HG02938 (cell line): ENCODE data around the gene PAX9.
"Not testable (repeated sequence)": the region's sequence is repeated elsewhere in the genome, so short reads cannot be mapped to it uniquely, and the experiment has no call there.

ENCODE experiments used
- ATAC-seq: cut with Tn5 transposase; IDR thresholded peaks from one replicate; pipeline ENCODE4 v1.9.1; 2021; ENCODE audit warnings: mild to moderate bottlenecking, moderate library complexity; ENCODE audit not compliant: unreplicated experiment

The PAX9 gene

DNA sequence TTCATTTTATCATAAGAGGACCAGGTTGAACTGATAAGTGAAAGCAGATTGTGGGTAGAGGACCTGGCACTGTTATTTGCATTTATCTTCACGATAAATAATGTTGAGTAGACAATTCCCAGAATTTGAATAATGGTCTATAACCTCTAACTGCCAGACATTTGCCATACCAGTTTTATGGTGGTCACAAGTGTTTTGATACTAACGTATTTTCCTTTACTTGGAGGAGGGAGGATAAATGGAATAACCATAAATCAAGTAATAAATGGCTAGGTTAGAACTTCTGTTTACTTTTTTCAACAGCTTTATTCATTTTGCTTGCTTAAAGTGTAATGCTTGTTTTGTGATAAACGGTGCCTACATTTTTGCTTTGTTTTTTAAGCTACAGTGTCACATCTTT, 9.5 kb downstream of the PAX9 start:
- ATAC-seq: no peak

- no peak for ATAC-seq
These were observed 10.4 kb downstream of the PAX9 start for GRCh38 chr14:36672095-36672494.

GRCh38 chr14:36674659-36675058, 13.0 kb downstream of the PAX9 start:
- ATAC-seq: no peak

DNA sequence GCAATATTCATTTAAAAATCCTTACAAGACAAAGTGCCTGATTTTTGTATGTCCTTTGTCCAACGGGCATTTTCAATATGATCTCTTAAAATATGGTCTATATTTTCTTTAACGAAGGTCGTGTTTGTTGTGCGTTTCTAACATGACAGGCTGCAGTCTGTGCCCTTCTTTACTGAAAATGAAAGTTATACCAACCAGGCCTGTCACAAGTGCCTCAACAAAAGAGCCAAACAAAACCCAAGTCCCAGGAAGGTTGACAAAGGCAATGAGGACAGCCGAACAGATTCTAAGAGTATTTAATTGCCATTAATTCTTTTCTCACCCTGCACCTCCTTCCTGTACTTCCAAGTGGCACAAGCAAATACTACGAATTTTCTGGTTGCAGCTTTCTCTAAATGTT, 13.9 kb downstream of the PAX9 start:
- no peak for ATAC-seq

DNA sequence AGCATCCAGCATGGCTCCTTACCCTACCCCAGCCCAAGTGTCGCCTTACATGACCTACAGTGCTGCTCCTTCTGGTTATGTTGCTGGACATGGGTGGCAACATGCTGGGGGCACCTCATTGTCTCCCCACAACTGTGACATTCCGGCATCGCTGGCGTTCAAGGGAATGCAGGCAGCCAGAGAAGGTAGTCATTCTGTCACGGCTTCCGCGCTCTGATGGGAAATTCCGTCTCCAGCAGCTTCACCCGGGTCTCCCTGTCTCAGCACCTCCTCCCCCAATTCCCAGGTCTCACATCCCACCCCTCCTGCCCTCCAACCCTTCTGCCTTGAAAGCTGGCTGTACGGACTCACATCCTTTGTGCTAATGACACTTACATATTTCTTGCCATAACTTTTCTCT, 14.6 kb downstream of the PAX9 start:
- no peak for ATAC-seq

GRCh38 chr14:36682338-36682737, 20.7 kb downstream of the PAX9 start:
- ATAC-seq: no peak

DNA sequence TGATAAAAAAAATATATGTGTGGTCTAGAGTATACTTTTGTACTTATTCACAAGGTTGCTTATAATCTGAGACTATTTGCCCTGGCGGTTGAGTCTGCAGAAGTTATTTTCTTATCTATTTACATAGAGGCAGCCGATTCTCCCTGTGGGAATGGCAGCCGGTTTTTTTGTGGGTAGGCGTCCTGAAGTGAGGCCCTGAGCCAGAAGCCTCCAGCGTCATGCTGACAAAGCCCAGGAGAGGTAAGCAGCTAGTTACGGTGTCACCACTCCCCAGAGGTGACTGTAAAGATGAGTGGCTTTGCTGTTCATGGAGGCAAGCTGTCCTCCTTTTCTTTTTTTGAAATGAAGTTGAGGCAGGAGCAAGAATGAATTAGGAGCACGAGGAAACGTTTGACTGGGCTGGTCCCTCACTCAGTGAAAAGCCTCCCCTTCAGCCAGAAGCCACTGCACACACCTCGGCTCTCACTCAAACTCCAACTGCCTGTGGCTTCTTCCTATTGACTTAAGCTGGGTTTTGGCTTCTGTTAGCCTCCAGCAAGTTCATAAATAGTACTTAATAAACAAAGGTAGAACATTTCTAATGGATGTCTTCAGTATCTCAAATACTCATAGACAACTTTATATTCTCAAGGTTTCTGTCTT, 21.5 kb downstream of the PAX9 start:
- ATAC-seq: no peak

DNA sequence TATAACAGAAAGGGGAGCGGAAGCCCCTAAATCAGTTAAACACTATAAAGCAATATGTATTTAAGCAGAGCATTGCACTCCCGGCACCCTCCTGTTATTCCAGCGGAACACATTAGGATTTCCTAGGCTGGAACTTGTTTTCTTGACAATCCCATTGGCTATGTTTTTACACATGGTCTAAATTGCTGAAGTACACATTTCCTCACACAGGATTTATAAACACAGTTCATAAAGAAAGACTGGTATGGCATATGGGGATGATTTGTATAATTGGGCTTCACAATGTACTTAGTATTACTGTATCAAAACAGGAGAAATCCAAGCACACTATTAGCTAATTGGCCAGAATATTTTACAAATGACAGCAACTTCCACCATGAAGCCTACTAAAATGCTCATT, 23.3 kb downstream of the PAX9 start:
- no peak for ATAC-seq

GRCh38 chr14:36690311-36691040, 28.8 kb downstream of the PAX9 start:
- no peak for ATAC-seq

- ATAC-seq: not testable (repeated sequence)
These were observed 37.8 kb downstream of the PAX9 start for GRCh38 chr14:36699420-36699819.

- no peak for ATAC-seq
These were observed 39.0 kb downstream of the PAX9 start for GRCh38 chr14:36700651-36701050.

DNA sequence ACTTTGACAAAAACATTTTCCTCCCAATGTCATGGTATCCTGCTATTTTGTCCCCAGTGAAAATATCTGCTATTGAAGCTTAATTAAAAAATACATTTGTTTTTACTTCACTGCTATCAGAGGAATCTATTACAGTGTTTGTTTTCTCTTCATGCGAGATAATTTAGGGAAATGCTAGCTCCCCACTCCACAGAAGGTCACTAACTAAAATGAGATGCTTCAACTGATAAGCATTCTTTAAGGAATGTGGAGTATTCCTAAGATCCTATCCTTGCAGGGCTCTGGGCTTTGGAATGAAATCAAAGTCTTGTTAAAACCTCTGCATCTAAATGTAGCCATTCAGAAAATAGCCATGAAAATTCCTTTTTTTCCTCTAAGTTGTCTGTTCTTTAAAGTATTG, 39.5 kb downstream of the PAX9 start:
- ATAC-seq: no peak

DNA sequence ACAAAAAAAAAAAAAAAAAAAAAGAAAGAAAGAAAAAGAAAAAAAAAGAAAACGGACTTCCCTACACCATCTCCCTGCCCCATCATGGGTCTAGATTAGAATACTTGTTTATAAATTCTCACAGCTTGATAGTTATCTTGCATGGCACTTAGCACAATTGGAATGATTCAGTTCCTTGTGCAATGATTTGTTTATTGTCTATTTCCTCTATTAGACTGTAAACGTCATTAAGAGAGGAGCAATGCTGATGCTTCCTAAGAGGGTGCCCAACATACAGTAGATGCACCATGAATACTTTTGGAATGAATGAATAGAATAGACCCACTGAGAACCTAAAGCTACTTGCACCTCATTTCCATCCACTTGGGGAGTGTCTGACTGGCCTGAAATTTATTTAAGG, 40.8 kb downstream of the PAX9 start:
- no peak for ATAC-seq

- ATAC-seq: no peak
These were observed 45.9 kb downstream of the PAX9 start for GRCh38 chr14:36707570-36707969.

DNA sequence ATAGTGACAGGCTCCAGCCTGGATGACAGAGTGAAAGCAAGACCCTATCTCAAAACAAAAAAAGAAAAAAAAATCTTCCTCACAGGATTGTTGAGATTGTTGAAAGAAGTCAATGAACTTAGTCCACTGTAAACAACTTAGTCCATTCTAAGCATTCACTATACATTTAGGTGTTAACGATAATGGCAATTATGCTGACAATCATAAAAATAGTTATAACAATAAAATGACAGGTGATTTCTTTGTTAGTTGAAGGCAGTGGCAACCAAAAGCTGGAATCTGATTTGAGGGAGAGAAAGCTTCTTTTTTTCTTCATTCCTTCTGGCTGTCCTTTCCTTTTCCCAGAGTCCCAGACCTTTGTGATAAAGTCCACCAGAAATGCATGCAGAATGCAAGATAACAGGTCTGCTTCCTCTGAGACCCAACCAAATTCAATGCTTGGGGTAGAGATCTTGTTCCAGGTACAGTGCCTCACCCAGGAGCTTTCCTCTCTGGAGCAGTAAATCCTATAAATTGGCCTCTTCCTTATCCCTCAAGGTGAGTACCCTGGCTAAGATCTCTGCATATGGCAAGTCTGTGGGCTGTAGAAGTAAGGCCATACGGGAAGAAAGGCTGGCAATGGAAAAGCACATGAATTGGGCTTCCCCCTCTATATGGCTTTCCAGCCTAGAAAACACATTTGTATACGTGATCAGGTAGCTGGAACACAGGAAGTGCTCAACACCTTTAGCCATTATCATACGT, 52.5 kb downstream of the PAX9 start:
- no peak for ATAC-seq

- ATAC-seq: no peak
These were observed 55.0 kb downstream of the PAX9 start for GRCh38 chr14:36716614-36717184.

GRCh38 chr14:36717363-36717762, 55.7 kb downstream of the PAX9 start:
- ATAC-seq: no peak

DNA sequence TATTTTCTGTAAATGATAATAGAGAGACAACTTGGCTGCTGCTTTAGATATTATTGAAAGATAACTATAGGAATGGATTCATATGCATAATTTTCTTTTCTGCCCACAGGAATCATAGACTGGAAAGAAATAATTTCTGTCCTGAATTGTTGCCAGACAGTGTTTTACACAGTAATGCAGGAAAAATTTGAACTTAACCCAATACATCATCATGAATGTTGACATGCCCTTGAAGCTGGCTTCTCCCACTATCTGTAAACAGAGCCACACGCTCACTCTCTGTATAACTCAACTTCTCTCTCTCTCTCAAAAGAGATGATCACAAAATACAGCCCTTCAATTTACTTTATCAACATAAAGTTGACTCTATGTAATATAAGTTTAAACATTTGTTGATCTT, 56.6 kb downstream of the PAX9 start:
- ATAC-seq: no peak

- ATAC-seq: no peak
These were observed 58.2 kb downstream of the PAX9 start for GRCh38 chr14:36719823-36720222.

DNA sequence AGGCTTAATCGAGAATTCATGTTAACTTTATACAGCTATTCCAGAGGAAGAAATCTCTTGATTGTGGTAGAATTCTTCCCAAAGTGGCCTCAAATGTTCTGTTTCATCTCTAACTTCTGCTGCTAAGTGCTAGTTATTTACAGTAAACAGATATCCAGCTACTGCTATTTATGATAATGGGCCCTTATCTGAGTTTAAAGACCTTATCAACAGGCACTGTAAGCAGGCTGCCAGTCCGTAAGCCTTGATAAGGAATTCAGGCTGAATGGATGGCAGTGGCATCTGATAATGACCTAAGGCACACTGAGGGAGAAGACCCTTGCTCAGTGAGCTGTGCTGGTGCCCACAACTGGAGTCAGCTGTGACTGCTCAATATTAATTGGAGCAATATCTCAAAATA, 59.0 kb downstream of the PAX9 start:
- ATAC-seq: no peak

GRCh38 chr14:36721877-36722276, 60.2 kb downstream of the PAX9 start:
- no peak for ATAC-seq

DNA sequence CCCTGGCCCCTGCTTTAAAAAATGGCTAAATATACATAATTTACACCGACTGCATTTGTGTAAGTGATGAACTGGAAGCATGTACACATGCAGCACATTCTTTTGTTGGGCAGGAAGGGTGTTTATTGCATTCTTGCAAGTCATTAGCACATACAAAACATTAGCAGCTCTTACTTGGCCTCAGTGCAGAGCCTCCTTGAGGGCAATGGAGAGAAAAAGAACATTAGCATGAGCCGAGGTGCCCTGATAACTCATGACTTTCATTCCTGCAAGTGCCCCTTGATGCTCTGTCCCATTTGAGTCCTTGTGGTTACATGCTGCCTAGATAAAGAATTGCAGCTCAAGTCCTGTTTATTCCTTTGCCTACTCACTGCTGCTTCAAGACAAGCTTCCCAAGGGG, 61.9 kb downstream of the PAX9 start:
- no peak for ATAC-seq
